Neural progenitor cell (in vitro differentiated cells): ENCODE results near the gene ZFYVE19.
"Not testable (repeated sequence)": the region's sequence is repeated elsewhere in the genome, so short reads cannot be mapped to it uniquely, and the experiment has no call there.

Experiments used
- CTCF ChIP-seq: fragments of 200-600 bp; sonication (generic); IDR thresholded peaks from 2 replicates; pipeline ENCODE4 v1.5.1; 2017; ENCODE audit warnings: antibody characterized with exemption, mild to moderate bottlenecking
- EZH2 ChIP-seq: fragments of 200-600 bp; sonication (generic); IDR thresholded peaks from 2 replicates; pipeline ENCODE4 v1.6.1; 2017; ENCODE audit warnings: antibody characterized with exemption, mild to moderate bottlenecking, moderate library complexity
- EZH2phosphoT487 ChIP-seq: fragments of 200-600 bp; sonication (generic); IDR thresholded peaks from 2 replicates; pipeline ENCODE4 v1.6.1; 2017; ENCODE audit warnings: antibody characterized with exemption

- TF ChIP-seq CTCF, EZH2, EZH2phosphoT487: not testable (repeated sequence)
Observed at GRCh38 chr15:40861147-40861546, 54.3 kb downstream of the ZFYVE19 start.
